ENCODE measurements around the gene ALG12. TPM values are rescaled to one million over a fixed set of nuclear protein-coding genes. Genes with fewer than 3 reads are reported as not detected.
A peak's percentile ranks its signal among the peaks of the same experiment; 100 is the strongest.

ALG12 gene
- total and polyA plus RNA-seq, 2 of the 13 experiments (the other 11 are each of a cell fraction or from before 2014, with no cell fraction given) = 7.8 to 15.8 TPM

- TF ChIP-seq ZNF142 (CRISPR knock-in tag; IDR thresholded peaks at IDR 0.05) = no peak
- TF ChIP-seq NR3C1 (CRISPR knock-in tag; IDR thresholded peaks at IDR 0.05) = no peak
- no peak for TF ChIP-seq KLF16 (CRISPR knock-in tag; IDR thresholded peaks at IDR 0.05)
- TF ChIP-seq ZNF619 (CRISPR knock-in tag; IDR thresholded peaks at IDR 0.05) = no peak
- peak; percentile 81; the same call in 1 of the 2 replicates for TF ChIP-seq MXD1 (CRISPR knock-in tag; IDR thresholded peaks at IDR 0.05)
- no peak for TF ChIP-seq ZSCAN9 (CRISPR knock-in tag; IDR thresholded peaks at IDR 0.05; ENCODE audit: borderline replicate concordance)
- TF ChIP-seq UBTF (CRISPR knock-in tag; IDR thresholded peaks at IDR 0.05) = peak; percentile 65; the same call in 1 of the 2 replicates
- TF ChIP-seq ZGPAT (CRISPR knock-in tag; IDR thresholded peaks at IDR 0.05) = no peak
- no peak for TF ChIP-seq EEA1 (CRISPR knock-in tag; IDR thresholded peaks at IDR 0.05; ENCODE audit: borderline replicate concordance)
- no peak for TF ChIP-seq RFXANK (CRISPR knock-in tag; IDR thresholded peaks at IDR 0.05)
- no peak for TF ChIP-seq ZFYVE20 (CRISPR knock-in tag; IDR thresholded peaks at IDR 0.05; ENCODE audit: borderline replicate concordance, low read depth)
- TF ChIP-seq HOXA9 (CRISPR knock-in tag; IDR thresholded peaks at IDR 0.05; ENCODE audit: borderline replicate concordance) = peak; percentile 17; the same call in 1 of the 2 replicates
- no peak for TF ChIP-seq MAFG (CRISPR knock-in tag; IDR thresholded peaks at IDR 0.05)
- TF ChIP-seq AHDC1 (CRISPR knock-in tag; IDR thresholded peaks at IDR 0.05; ENCODE audit: borderline replicate concordance) = no peak
These were observed 43.4 kb upstream of the ALG12 start (continued) for GRCh38 chr22:49961601-49962011.
